GM15510 (cell line): ENCODE results near the gene PROK2.

Source experiments
- POLR2A ChIP-seq: IDR thresholded peaks from 3 replicates; pipeline ENCODE4 v1.6.1; 2011; ENCODE audit warnings: borderline replicate concordance; ENCODE audit not compliant: insufficient read length; ENCODE audit errors: extremely low read depth

PROK2 gene

GRCh38 chr3:71801986-71802385 is 17.0 kb upstream of the PROK2 start:
- no peak for TF ChIP-seq POLR2A

- TF ChIP-seq POLR2A, result no peak
Observed at GRCh38 chr3:71800023-71800422, 15.1 kb upstream of the PROK2 start.

GRCh38 chr3:71797455-71797854 is 12.5 kb upstream of the PROK2 start:
- no peak for TF ChIP-seq POLR2A

- no peak for TF ChIP-seq POLR2A
Observed at GRCh38 chr3:71796290-71796689, 11.3 kb upstream of the PROK2 start.

- no peak for TF ChIP-seq POLR2A
Observed at GRCh38 chr3:71791634-71792033, 6.7 kb upstream of the PROK2 start.

- TF ChIP-seq POLR2A, result no peak
Observed at GRCh38 chr3:71789922-71790321, 5.0 kb upstream of the PROK2 start.

- no peak for TF ChIP-seq POLR2A
Observed at GRCh38 chr3:71787851-71788405, 3.0 kb upstream of the PROK2 start.

- no peak for TF ChIP-seq POLR2A
Observed at GRCh38 chr3:71786551-71786950, 1.6 kb upstream of the PROK2 start.

- no peak for TF ChIP-seq POLR2A
Observed at GRCh38 chr3:71786217-71786549, 1.2 kb upstream of the PROK2 start.

GRCh38 chr3:71785532-71786216 is 726 bp upstream of the PROK2 start:
- TF ChIP-seq POLR2A, result no peak

GRCh38 chr3:71784201-71784913 is 591 bp downstream of the PROK2 start:
- TF ChIP-seq POLR2A, result no peak

- TF ChIP-seq POLR2A, result no peak
Observed at GRCh38 chr3:71783152-71783551, 1.8 kb downstream of the PROK2 start.

- no peak for TF ChIP-seq POLR2A
Observed at GRCh38 chr3:71780430-71780829, 4.5 kb downstream of the PROK2 start.

- no peak for TF ChIP-seq POLR2A
Observed at GRCh38 chr3:71779674-71780377, 5.1 kb downstream of the PROK2 start.

- TF ChIP-seq POLR2A, result no peak
Observed at GRCh38 chr3:71778353-71778752, 6.6 kb downstream of the PROK2 start.
